IMR-90 (cell line): ENCODE data around the gene RAD51B. TPM values are rescaled to one million over a fixed set of nuclear protein-coding genes. Genes with fewer than 3 reads are reported as not detected.
A peak's percentile ranks its signal among the peaks of the same experiment; 100 is the strongest.

Experiments used
- ATAC-seq: fragments of 200-7000 bp; cut with Tn5 transposase; 2 replicates; pipeline ENCODE4 v1.9.1; 2020; ENCODE audit warnings: low read depth, mild to moderate bottlenecking, moderate library complexity
- BruUV-seq: library from RNA; stranded (reverse); fragments of 400-500 nt; replicated peaks from 2 replicates; lab custom pipeline; 2021; lab: Mats Ljungman, UMichigan
- CTCF ChIA-PET: fragments of 300-600 bp; formaldehyde crosslinking; extraction: SDS; loops from one replicate; lab custom pipeline; 2021; ENCODE audit warnings: antibody characterized with exemption; lab: Yijun Ruan, JAX
- POLR2A ChIA-PET: fragments of 300-600 bp; sonication (Branson Sonifier 250); formaldehyde crosslinking; loops from one replicate; lab custom pipeline; 2022; ENCODE audit warnings: antibody characterized with exemption; ENCODE audit not compliant: unreplicated experiment; lab: Charles Lee
- DNase-seq: peaks from one replicate; pipeline ENCODE4 v3.0.0; 2013
- H2AFZ ChIP-seq: replicated peaks from 2 replicates; pipeline ENCODE3; 2013; ENCODE audit warnings: low read length, mild to moderate bottlenecking; ENCODE audit not compliant: poor library complexity
- H2AK5ac ChIP-seq: 2 replicates; pipeline ENCODE4 v1.6.1; 2013; ENCODE audit warnings: low read depth, low read length, inconsistent platforms
- H2AK9ac ChIP-seq: replicated peaks from 2 replicates; pipeline ENCODE3; 2013; ENCODE audit warnings: mild to moderate bottlenecking, low read depth, low read length, moderate library complexity; ENCODE audit not compliant: poor library complexity
- H2BK120ac ChIP-seq: 2 replicates; pipeline ENCODE4 v1.6.1; 2013; ENCODE audit warnings: low read depth, low read length, inconsistent platforms
- H2BK15ac ChIP-seq: 3 replicates; pipeline ENCODE4 v1.6.1; 2013; ENCODE audit warnings: low read depth, low read length, inconsistent platforms
- H2BK20ac ChIP-seq: 2 replicates; pipeline ENCODE4 v1.6.1; 2013; ENCODE audit warnings: low read depth, mild to moderate bottlenecking, inconsistent platforms, low read length, moderate library complexity
- H2BK5ac ChIP-seq: 2 replicates; pipeline ENCODE4 v1.6.1; 2013; ENCODE audit warnings: mild to moderate bottlenecking, low read depth, low read length, inconsistent platforms; ENCODE audit not compliant: poor library complexity, severe bottlenecking
- H3K14ac ChIP-seq: replicated peaks from 2 replicates; pipeline ENCODE4 v1.6.1; 2013; ENCODE audit warnings: low read depth, low read length, inconsistent platforms
- H3K18ac ChIP-seq: 2 replicates; pipeline ENCODE4 v1.6.1; 2013; ENCODE audit warnings: low read depth, low read length, control low read depth
- H3K23ac ChIP-seq: 2 replicates; pipeline ENCODE4 v1.6.1; 2013; ENCODE audit warnings: low read depth, low read length, inconsistent platforms
- H3K27ac ChIP-seq: 2 replicates; pipeline ENCODE4 v1.5.1; 2013; ENCODE audit warnings: mild to moderate bottlenecking, control low read depth, low read length; ENCODE audit not compliant: insufficient read depth
- H3K27me3 ChIP-seq: 2 replicates; pipeline ENCODE4 v1.6.1; 2013; ENCODE audit warnings: low read length; ENCODE audit not compliant: control insufficient read depth, insufficient read depth
- H3K36me3 ChIP-seq: 2 replicates; pipeline ENCODE4 v1.6.1; 2013; ENCODE audit warnings: low read length, mixed read lengths; ENCODE audit not compliant: control insufficient read depth, insufficient read depth
- H3K4ac ChIP-seq: 2 replicates; pipeline ENCODE4 v1.6.1; 2013; ENCODE audit warnings: low read depth, low read length, inconsistent platforms
- H3K4me1 ChIP-seq: 2 replicates; pipeline ENCODE4 v1.6.1; 2013; ENCODE audit warnings: low read length, mixed read lengths; ENCODE audit not compliant: control insufficient read depth, insufficient read depth
- H3K4me2 ChIP-seq: 2 replicates; pipeline ENCODE4 v1.6.1; 2013; ENCODE audit warnings: low read depth, mild to moderate bottlenecking, control low read depth, low read length, moderate library complexity
- H3K4me3 ChIP-seq: 2 replicates; pipeline ENCODE4 v1.5.1; 2013; ENCODE audit warnings: low read depth, mild to moderate bottlenecking, control low read depth, low read length, moderate library complexity; ENCODE audit not compliant: insufficient read depth
- H3K56ac ChIP-seq: 2 replicates; pipeline ENCODE4 v1.6.1; 2013; ENCODE audit warnings: low read length, inconsistent platforms; ENCODE audit not compliant: insufficient read depth; ENCODE audit errors: extremely low read depth
- H3K79me1 ChIP-seq, 2 experiments: 2 replicates each; pipeline ENCODE4 v1.6.1; 2013; ENCODE audit warnings: low read length in 2 of 2, inconsistent platforms in 1 of 2, low read depth in 1 of 2
- H3K9ac ChIP-seq: 2 replicates; pipeline ENCODE4 v1.6.1; 2013; ENCODE audit warnings: low read depth, low read length, control low read depth
- H3K9me1 ChIP-seq: 2 replicates; pipeline ENCODE4 v1.6.1; 2013; ENCODE audit warnings: low read length, inconsistent platforms; ENCODE audit not compliant: insufficient read depth
- H3K9me3 ChIP-seq: 2 replicates; pipeline ENCODE4 v1.6.1; 2013; ENCODE audit warnings: low read length; ENCODE audit not compliant: control insufficient read depth, insufficient read depth
- H4K20me1 ChIP-seq: 2 replicates; pipeline ENCODE4 v1.6.1; 2013; ENCODE audit warnings: low read length, inconsistent platforms; ENCODE audit not compliant: insufficient read depth
- H4K5ac ChIP-seq: 2 replicates; pipeline ENCODE4 v1.6.1; 2013; ENCODE audit warnings: mild to moderate bottlenecking, low read depth, low read length, control low read depth
- H4K8ac ChIP-seq, 2 experiments: 2 replicates each; pipeline ENCODE4 v1.6.1; 2013; ENCODE audit warnings: low read depth in 2 of 2, low read length in 2 of 2, control low read depth in 1 of 2, inconsistent platforms in 1 of 2
- H4K91ac ChIP-seq: 2 replicates; pipeline ENCODE4 v1.6.1; 2013; ENCODE audit warnings: low read depth, low read length, inconsistent platforms; ENCODE audit not compliant: insufficient read depth
- CEBPB ChIP-seq: IDR thresholded peaks from 2 replicates; pipeline ENCODE4 v1.6.1; 2012; ENCODE audit warnings: low read depth, low read length, improper control_type of control experiment
- CTCF ChIP-seq: conservative IDR thresholded peaks from 2 replicates; pipeline ENCODE4 v1.5.1; 2012; ENCODE audit warnings: mild to moderate bottlenecking, low read depth, low read length, improper control_type of control experiment
- MAZ ChIP-seq: IDR thresholded peaks from 2 replicates; pipeline ENCODE4 v1.6.1; 2012; ENCODE audit warnings: low read depth, mild to moderate bottlenecking, low read length, improper control_type of control experiment, moderate library complexity, borderline replicate concordance
- RAD21 ChIP-seq: IDR thresholded peaks from 2 replicates; pipeline ENCODE4 v1.6.1; 2012; ENCODE audit warnings: low read length, improper control_type of control experiment
- RFX5 ChIP-seq: IDR thresholded peaks from 2 replicates; pipeline ENCODE4 v1.8.0; 2012; ENCODE audit warnings: low read depth, mild to moderate bottlenecking, low read length, moderate library complexity
- WGBS, 2 experiments: methylation state at CpG; one replicate each; pipeline versions ENCODE4 v1.1.5 to v1.1.7; 2013; ENCODE audit warnings: missing lambda C conversion rate in 2 of 2; ENCODE audit not compliant: insufficient read length in 1 of 2; ENCODE audit errors: extremely low coverage in 2 of 2; 5-methylcytosine and 5-hydroxymethylcytosine counted together
- dilution Hi-C: fragments of 300-500 bp; cut with HindIII; formaldehyde crosslinking; loops from one replicate; pipeline ENCODE4 v1.14.3; 2018; ENCODE audit warnings: low sequenced_read_pairs; ENCODE audit not compliant: unreplicated experiment
- in situ Hi-C: fragments of 300-500 bp; cut with MboI; formaldehyde crosslinking; loops from 3 replicates; pipeline ENCODE4 v1.14.3; 2019; ENCODE audit warnings: low sequenced_read_pairs, inconsistent platforms, mixed read lengths
- intact Hi-C: fragments of 100-400 bp; cut with micrococcal nuclease; formaldehyde crosslinking; loops from 2 replicates; pipeline ENCODE4 v1.10.0; 2022
- polyA plus RNA-seq, 3 experiments: library from polyadenylated mRNA; depleted of rRNA; stranded (reverse); fragments of >200 nt; gene quantifications; 2 replicates each; pipeline ENCODE4 v1.2.3, GENCODE V29; 2012; ENCODE audit warnings: low replicate concordance in 1 of 3
- total RNA-seq: library from RNA; depleted of rRNA; stranded (reverse); fragments of >200 nt; gene quantifications from 2 replicates; pipeline ENCODE4 v1.2.3, GENCODE V29; 2012

Gene RAD51B
- total and polyA plus RNA-seq, 2 of the 4 experiments (the other 2 are of a cell fraction): 5.1 to 18.8 TPM

GRCh38 chr14:68384881-68385280, 565.3 kb downstream of the RAD51B start:
- intact Hi-C loops (no loop called here), dilution Hi-C loops (no loop called here), in situ Hi-C loops (no loop called here)
- Histone ChIP-seq H3K79me1 (no peaks in the 10 kb centered on the region), H2AFZ (no peak overlapping the region), H3K9me1 (peaks cover 3% of the 10 kb centered on the region; the same call in 1 of the 2 replicates), H4K5ac (no peak overlapping the region; the same call in 1 of the 2 replicates), H2BK5ac (no peak overlapping the region), H3K9ac (no peak overlapping the region), H4K20me1 (no peaks in the 10 kb centered on the region), H3K4me1 (peaks cover 6% of the 10 kb centered on the region; the same call in 1 of the 2 replicates), H3K36me3 (no peaks in the 10 kb centered on the region), H3K27me3 (no peaks in the 10 kb centered on the region), H2AK5ac (peak overlapping the region; percentile 70), H3K23ac (no peak overlapping the region), H3K4me3 (no peak overlapping the region), H3K14ac (0 out of 2 replicates have a peak overlapping the region, but pooled peaks have one; percentile 52), H3K9me3 (no peaks in the 10 kb centered on the region), H3K27ac (no peak overlapping the region), H2AK9ac (no peak overlapping the region), H3K18ac (no peak overlapping the region), H2BK120ac (no peak overlapping the region; the same call in 1 of the 2 replicates), H4K91ac (no peak overlapping the region), H3K56ac (no peak overlapping the region), H3K4me2 (no peak overlapping the region), H2BK20ac (no peak overlapping the region; the same call in 1 of the 2 replicates), H3K4ac (no peak overlapping the region), H4K8ac (no peak overlapping the region), H2BK15ac (0 out of 3 replicates have a peak overlapping the region, but pooled peaks have one; percentile 44)
- WGBS, 2 experiments: 74% methylated on average over 5 of the region's 9 CpGs; no CpG with 5 or more reads in 1 of the 2 experiments
- POLR2A ChIA-PET: no interaction called here
- ATAC-seq (no peak), DNase-seq (no peak)
- no peak for TF ChIP-seq MAZ
- TF ChIP-seq CEBPB: no peak
- TF ChIP-seq RAD21: no peak
- TF ChIP-seq CTCF: no peak
- TF ChIP-seq RFX5: no peak
- BruUV-seq: no TSS peak
- CTCF ChIA-PET: interaction anchor here (0.7 kb wide), 1 partner anchor 10 kb away, joined by 4 read pairs; no protein-coding TSS in a partner anchor
